Measurements from ENCODE around the gene PMPCB.

- no peak for TF ChIP-seq CTCF (IDR thresholded peaks at IDR 0.05; ENCODE audit: borderline replicate concordance, extremely low read depth, low read length, poor library complexity, severe bottlenecking)
- TF ChIP-seq EZH2 (IDR thresholded peaks at IDR 0.05; ENCODE audit: borderline replicate concordance, low read depth, low read length, severe bottlenecking), result no peak
Observed at GRCh38 chr7:103301441-103301840, 4.2 kb downstream of the PMPCB start.

Measured in DND-41 (cell line).